Neuronal stem cell (in vitro differentiated cells): ENCODE data around the gene VPS13D.

Source experiments
- DNase-seq: peaks from one replicate; pipeline ENCODE4 v3.0.0-alpha.2; 2013; ENCODE audit warnings: low spot score
- H2AFZ ChIP-seq: one replicate; pipeline ENCODE4 v1.6.1; 2013; ENCODE audit warnings: mild to moderate bottlenecking, low read length, inconsistent platforms
- H2AK5ac ChIP-seq: 2 replicates; pipeline ENCODE4 v1.6.1; 2013; ENCODE audit warnings: low read depth, mild to moderate bottlenecking, inconsistent platforms, low read length, moderate library complexity, mixed read lengths
- H2BK120ac ChIP-seq: 2 replicates; pipeline ENCODE4 v1.6.1; 2013; ENCODE audit warnings: low read depth, mild to moderate bottlenecking, inconsistent platforms, low read length, moderate library complexity, mixed read lengths
- H2BK12ac ChIP-seq: one replicate; pipeline ENCODE4 v1.6.1; 2013; ENCODE audit warnings: low read length, inconsistent platforms
- H2BK15ac ChIP-seq: 2 replicates; pipeline ENCODE4 v1.6.1; 2013; ENCODE audit warnings: mild to moderate bottlenecking, low read length, inconsistent platforms, mixed read lengths
- H2BK5ac ChIP-seq: one replicate; pipeline ENCODE4 v1.6.1; 2013; ENCODE audit warnings: inconsistent platforms, mild to moderate bottlenecking, low read length, moderate library complexity
- H3K14ac ChIP-seq: one replicate; pipeline ENCODE4 v1.6.1; 2013; ENCODE audit warnings: low read length, inconsistent platforms
- H3K18ac ChIP-seq: 2 replicates; pipeline ENCODE4 v1.6.1; 2013; ENCODE audit warnings: low read length, inconsistent platforms
- H3K23ac ChIP-seq: 2 replicates; pipeline ENCODE4 v1.6.1; 2013; ENCODE audit warnings: low read depth, mild to moderate bottlenecking, mixed read lengths, low read length, inconsistent platforms; ENCODE audit not compliant: poor library complexity
- H3K27ac ChIP-seq: replicated peaks from 3 replicates; pipeline ENCODE4 v1.5.1; 2013; ENCODE audit warnings: low read length, inconsistent platforms
- H3K27me3 ChIP-seq, 3 experiments: 2 replicates each; pipeline ENCODE4 v1.6.1; 2013; ENCODE audit warnings: low read length in 3 of 3, mild to moderate bottlenecking in 2 of 3, inconsistent platforms in 1 of 3, low read depth in 1 of 3, mixed read lengths in 1 of 3, moderate library complexity in 1 of 3; ENCODE audit not compliant: control insufficient read depth in 3 of 3, insufficient read depth in 3 of 3
- H3K36me3 ChIP-seq, 2 donors: replicated peaks in 1 of 2; 2 replicates each; pipeline ENCODE4 v1.6.1; 2013; ENCODE audit warnings: low read length in 2 of 2; ENCODE audit not compliant: control insufficient read depth in 2 of 2, insufficient read depth in 2 of 2
- H3K4ac ChIP-seq: 2 replicates; pipeline ENCODE4 v1.6.1; 2013; ENCODE audit warnings: inconsistent platforms, mild to moderate bottlenecking, low read length, moderate library complexity
- H3K4me1 ChIP-seq, 2 donors: 1 replicate in 1 of 2; 2 replicates in 1 of 2; pipeline ENCODE4 v1.6.1; 2013; ENCODE audit warnings: low read length in 2 of 2, low read depth in 1 of 2; ENCODE audit not compliant: control insufficient read depth in 2 of 2, insufficient read depth in 1 of 2
- H3K4me2 ChIP-seq: one replicate; pipeline ENCODE4 v1.6.1; 2013; ENCODE audit warnings: mild to moderate bottlenecking, low read length, inconsistent platforms; ENCODE audit not compliant: insufficient read depth, poor library complexity, severe bottlenecking
- H3K4me3 ChIP-seq, 2 donors: 2 replicates each; pipeline ENCODE4 v1.5.1; 2013; ENCODE audit warnings: low read length in 2 of 2, mild to moderate bottlenecking in 2 of 2, inconsistent platforms in 1 of 2, moderate library complexity in 1 of 2
- H3K79me1 ChIP-seq: one replicate; pipeline ENCODE4 v1.6.1; 2013; ENCODE audit warnings: low read depth, mild to moderate bottlenecking, inconsistent platforms, low read length, moderate library complexity
- H3K9ac ChIP-seq: one replicate; pipeline ENCODE4 v1.6.1; 2013; ENCODE audit warnings: mild to moderate bottlenecking, low read depth, low read length, inconsistent platforms; ENCODE audit not compliant: poor library complexity
- H3K9me3 ChIP-seq, 2 donors: replicated peaks in 1 of 2; 2 replicates each; pipeline versions ENCODE3 to v1.6.1; 2013; ENCODE audit warnings: low read length in 2 of 2, mild to moderate bottlenecking in 2 of 2, inconsistent platforms in 1 of 2, low read depth in 1 of 2, mixed read lengths in 1 of 2, moderate library complexity in 1 of 2; ENCODE audit not compliant: control insufficient read depth in 2 of 2, insufficient read depth in 1 of 2
- H4K8ac ChIP-seq: one replicate; pipeline ENCODE4 v1.6.1; 2013; ENCODE audit warnings: low read depth, mild to moderate bottlenecking, inconsistent platforms, low read length, moderate library complexity
- H4K91ac ChIP-seq: one replicate; pipeline ENCODE4 v1.6.1; 2013; ENCODE audit warnings: low read length, low read depth, mild to moderate bottlenecking, inconsistent platforms; ENCODE audit not compliant: poor library complexity
- WGBS, 2 donors: extraction: QIAGEN DNeasy Blood & Tissue Kit; methylation state at CpG; one replicate each; pipeline ENCODE4 v1.1.7; 2013; ENCODE audit warnings: missing lambda C conversion rate in 2 of 2, mixed read lengths in 1 of 2; ENCODE audit not compliant: insufficient read length in 2 of 2, insufficient replicate concordance in 1 of 2; ENCODE audit errors: extremely low coverage in 2 of 2; 5-methylcytosine and 5-hydroxymethylcytosine counted together

VPS13D gene

DNA sequence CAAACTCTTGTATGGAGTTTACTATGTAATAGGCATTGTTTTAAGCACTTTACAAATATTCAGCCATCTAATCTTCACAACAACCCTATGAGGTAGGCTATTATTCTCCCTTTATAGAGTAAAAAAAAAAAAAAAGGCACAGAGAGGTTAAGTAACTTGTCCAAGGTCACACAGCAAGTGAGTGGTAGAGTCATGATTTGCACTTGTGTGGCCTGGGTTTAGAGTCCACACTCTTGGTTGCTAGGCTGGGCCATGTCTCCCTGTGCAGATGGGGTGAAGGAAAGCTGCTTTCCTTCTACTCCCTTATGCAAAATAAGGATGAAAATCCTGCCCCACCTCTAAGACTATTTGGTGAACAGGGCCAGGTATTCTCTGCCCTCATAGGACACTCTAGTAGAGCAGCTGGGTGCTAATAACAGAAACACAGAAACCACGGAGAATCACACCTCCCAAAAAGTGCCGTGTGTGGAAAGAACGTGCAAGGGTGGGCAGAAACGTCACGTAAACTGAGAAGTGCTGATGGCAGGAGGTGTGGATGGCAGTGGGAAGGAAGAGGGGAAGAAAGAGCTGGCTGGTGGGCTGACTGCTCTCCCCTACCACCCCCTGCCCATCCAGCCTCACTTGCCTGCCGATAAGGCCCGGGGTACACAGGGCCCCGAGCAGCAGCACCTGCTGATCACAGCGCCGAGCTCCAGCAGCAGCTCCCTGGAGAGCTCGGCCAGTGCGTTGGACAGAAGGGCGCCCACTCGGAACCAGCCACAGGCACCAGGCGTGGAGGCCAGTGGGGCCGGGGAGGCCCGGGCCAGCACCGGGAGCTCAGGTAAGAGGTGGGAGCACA, 28.3 kb upstream of the VPS13D start:
- Histone ChIP-seq H4K8ac (no peak overlapping the region), H3K4me2 (no peak overlapping the region), H2BK12ac (no peak overlapping the region), H3K4me3 (no peak overlapping the region), H3K27ac (no peak overlapping the region), H2BK5ac (no peak overlapping the region), H3K23ac (peak overlapping the region; percentile 51), H2BK120ac (no peak overlapping the region), H3K9ac (no peak overlapping the region), H2AK5ac (no peak overlapping the region), H3K9me3 (no peaks in the 10 kb centered on the region), H3K4ac (no peak overlapping the region), H3K4me1 (peaks cover 13 to 19% of the 10 kb centered on the region in 2 donors), H3K14ac (no peak overlapping the region), H3K27me3 (no peaks in the 10 kb centered on the region), H2BK15ac (no peak overlapping the region), H3K18ac (peak overlapping the region; percentile 53), H3K36me3 (no peaks in the 10 kb centered on the region), H4K91ac (no peak overlapping the region), H3K79me1 (no peaks in the 10 kb centered on the region), H2AFZ (no peak overlapping the region)
- no peak for DNase-seq
- WGBS, 2 donors: no CpG with 5 or more reads among the region's 18 CpGs

DNA sequence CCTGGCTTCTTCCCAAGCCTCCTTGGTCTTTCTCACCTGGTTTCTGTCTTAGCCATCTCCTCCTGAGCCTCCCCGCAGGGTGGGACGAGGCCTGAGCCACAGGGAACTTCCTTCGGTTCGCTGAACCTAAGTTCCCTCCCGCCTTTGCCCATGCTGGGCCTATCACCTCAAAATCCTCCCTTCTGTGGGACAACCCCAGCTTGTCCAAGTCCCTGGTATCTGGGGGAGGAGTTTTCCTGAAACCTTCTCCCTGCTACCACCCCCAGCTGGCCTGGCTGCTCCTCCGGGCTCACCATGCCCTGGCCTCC, 27.7 kb upstream of the VPS13D start:
- no CpG with 5 or more reads among the region's 6 CpGs for WGBS, 2 donors
- no peak for DNase-seq
- H3K9ac ChIP-seq: no peak overlapping the region

DNA sequence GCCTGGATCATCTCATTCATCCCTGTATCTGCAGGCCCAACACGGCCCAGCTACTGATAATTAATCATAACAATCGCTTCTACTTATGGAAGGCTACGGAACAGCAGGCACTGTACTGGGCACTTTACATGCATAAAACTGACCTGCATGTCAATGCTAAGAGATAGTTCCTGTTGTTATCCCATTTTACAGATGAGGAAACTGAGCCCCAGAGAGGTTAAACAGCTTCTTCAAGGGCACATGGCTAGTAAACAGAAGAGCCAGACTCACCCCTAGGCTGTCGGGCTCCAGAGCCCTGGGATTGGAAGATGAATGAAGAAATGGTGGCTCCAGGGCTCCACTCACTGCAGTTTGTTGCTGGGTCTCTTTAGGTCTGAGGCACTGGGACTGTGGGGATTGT, 27.3 kb upstream of the VPS13D start:
- Histone ChIP-seq H3K4me2 (no peak overlapping the region), H3K4ac (no peak overlapping the region), H4K8ac (no peak overlapping the region), H2BK12ac (no peak overlapping the region), H2AFZ (no peak overlapping the region), H3K27me3 (no peaks in the 10 kb centered on the region), H2BK5ac (no peak overlapping the region), H2BK120ac (no peak overlapping the region), H3K4me3 (no peak overlapping the region), H3K14ac (no peak overlapping the region), H3K4me1 (peaks cover 13 to 19% of the 10 kb centered on the region in 2 donors), H2BK15ac (no peak overlapping the region), H3K36me3 (no peaks in the 10 kb centered on the region), H3K18ac (no peak overlapping the region), H3K23ac (no peak overlapping the region), H3K27ac (no peak overlapping the region), H3K9ac (no peak overlapping the region), H4K91ac (no peak overlapping the region), H2AK5ac (no peak overlapping the region), H3K79me1 (no peaks in the 10 kb centered on the region), H3K9me3 (no peaks in the 10 kb centered on the region)
- WGBS, 2 donors: no CpG with 5 or more reads among the region's 4 CpGs
- no peak for DNase-seq

More for the DNA sequence above, 27.7 kb upstream of the VPS13D start:
- Histone ChIP-seq H4K91ac (no peak overlapping the region), H2AK5ac (no peak overlapping the region), H2BK5ac (no peak overlapping the region), H3K27me3 (no peaks in the 10 kb centered on the region), H2BK120ac (no peak overlapping the region), H3K27ac (no peak overlapping the region), H3K18ac (no peak overlapping the region), H3K9me3 (no peaks in the 10 kb centered on the region), H3K14ac (no peak overlapping the region), H3K4me2 (no peak overlapping the region), H3K4me3 (no peak overlapping the region), H3K36me3 (no peaks in the 10 kb centered on the region), H2AFZ (no peak overlapping the region), H2BK12ac (no peak overlapping the region), H3K4me1 (peaks cover 13 to 19% of the 10 kb centered on the region in 2 donors), H3K23ac (no peak overlapping the region), H4K8ac (no peak overlapping the region), H2BK15ac (no peak overlapping the region), H3K4ac (no peak overlapping the region), H3K79me1 (no peaks in the 10 kb centered on the region)

DNA sequence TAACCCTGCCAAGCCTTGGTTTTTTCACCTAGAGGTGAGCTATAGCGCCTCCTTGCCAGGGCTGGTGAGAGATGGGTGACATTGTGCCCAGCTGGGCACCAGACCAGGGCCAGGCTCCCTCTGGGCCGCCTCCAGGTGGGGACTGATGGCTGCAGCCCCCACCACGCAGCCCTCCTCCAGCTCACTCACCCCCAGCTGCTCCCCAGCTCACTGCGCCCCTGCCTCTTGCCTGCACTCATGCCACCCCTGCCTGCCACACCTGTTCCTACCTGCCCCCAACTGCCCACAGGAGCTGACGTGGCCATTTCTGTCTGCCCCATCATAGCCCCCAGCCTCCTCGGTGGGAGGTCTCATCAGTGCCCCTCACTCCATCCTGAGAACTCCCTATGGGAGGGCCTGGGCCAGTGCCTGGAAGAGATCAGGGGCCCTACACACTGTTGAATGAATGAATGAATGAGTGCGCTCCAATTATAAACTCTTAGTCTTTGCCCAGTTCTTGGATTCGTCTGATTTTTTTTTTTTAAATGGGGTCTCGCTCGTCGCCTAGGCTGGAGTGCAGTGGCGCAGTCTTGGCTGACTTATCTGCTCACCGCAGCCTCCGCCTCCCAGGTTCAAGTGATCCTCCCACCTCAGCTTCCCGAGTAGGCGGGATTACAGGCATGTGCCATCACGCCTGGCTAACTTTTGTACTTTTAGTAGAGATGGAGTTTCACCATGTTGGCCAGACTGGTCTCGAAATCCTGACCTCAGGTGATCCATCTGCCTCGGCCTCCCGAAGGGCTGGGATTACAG, 26.4 kb upstream of the VPS13D start:
- Histone ChIP-seq H3K4me3 (no peak overlapping the region), H2BK15ac (peak overlapping the region; percentile 35), H3K18ac (peak overlapping the region; percentile 36), H3K4me1 (peaks cover 14 to 25% of the 10 kb centered on the region in 2 donors), H3K27me3 (no peaks in the 10 kb centered on the region), H4K8ac (no peak overlapping the region), H2BK12ac (no peak overlapping the region), H3K4ac (no peak overlapping the region), H3K27ac (no peak overlapping the region), H3K23ac (peak overlapping the region; percentile 31), H3K79me1 (no peaks in the 10 kb centered on the region), H2AFZ (no peak overlapping the region), H3K9me3 (no peaks in the 10 kb centered on the region), H2AK5ac (peak overlapping the region; percentile 91), H4K91ac (no peak overlapping the region), H3K9ac (peak overlapping the region; percentile 5), H3K36me3 (no peaks in the 10 kb centered on the region), H2BK5ac (peak overlapping the region; percentile 35), H2BK120ac (peak overlapping the region; percentile 72), H3K14ac (peak overlapping the region; percentile 91), H3K4me2 (no peak overlapping the region)
- no peak for DNase-seq
- no CpG with 5 or more reads among the region's 20 CpGs for whole genome bisulfite sequencing, 2 donors
